ENCODE results near the gene MUC15. TPM values are rescaled to one million over a fixed set of nuclear protein-coding genes. Genes with fewer than 3 reads are reported as not detected.

The MUC15 gene
- total and polyA plus RNA-seq, 2 experiments from 2014 or later = not detected

GRCh38 chr11:26620282-26621045 lies 48.4 kb upstream of the MUC15 start (continued):
- no peak for TF ChIP-seq ZNF331 (CRISPR knock-in tag; IDR thresholded peaks at IDR 0.05; ENCODE audit: low read depth)
- no peak for TF ChIP-seq CTCF (conservative IDR thresholded peaks at IDR 0.05; ENCODE audit: low read depth in 2 of 2)
- TF ChIP-seq ZNF114 (CRISPR knock-in tag; IDR thresholded peaks at IDR 0.05) = no peak
- no peak for TF ChIP-seq EZH2 (IDR thresholded peaks at IDR 0.05; ENCODE audit: low read depth, unreplicated experiment)
- TF ChIP-seq STAT1 (IDR thresholded peaks at IDR 0.05; ENCODE audit: unreplicated experiment) = no peak
- TF ChIP-seq REST (IDR thresholded peaks at IDR 0.05; ENCODE audit: unreplicated experiment) = no peak
- TF ChIP-seq ETS1 (IDR thresholded peaks at IDR 0.05) = no peak

DNA sequence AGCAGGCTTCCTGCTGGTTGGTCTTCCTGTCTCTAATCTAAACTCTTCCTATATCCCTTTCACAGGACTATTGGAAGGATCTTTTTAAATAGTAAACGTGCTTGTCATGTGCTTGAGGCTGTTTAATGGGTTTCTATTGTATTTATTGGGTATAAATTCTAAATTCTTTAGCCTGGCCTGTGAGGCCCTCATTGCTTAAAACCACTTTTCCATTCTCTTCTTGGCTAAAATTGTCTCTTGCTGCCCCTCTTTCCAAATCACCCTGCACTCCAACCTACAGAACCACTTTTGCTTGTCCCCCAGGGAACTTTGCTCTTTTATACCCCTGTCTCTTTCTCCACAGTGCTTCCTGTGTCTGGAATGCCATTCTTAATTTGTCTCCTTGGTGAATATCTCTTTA lies 46.4 kb upstream of the MUC15 start:
- Histone ChIP-seq H3K27ac (ENCODE audit: low read depth) (no peak overlapping the region), H3K4me1 (ENCODE audit: insufficient read depth) (0 out of 2 replicates have a peak, but pooled peaks cover 4% of the 10 kb centered on the region), H3K79me2 (replicated peaks; ENCODE audit: insufficient read depth) (no peaks in the 10 kb centered on the region), H3K36me3 (ENCODE audit: insufficient read depth) (no peaks in the 10 kb centered on the region), H2AFZ (peak overlapping the region; percentile 48), H4K20me1 (replicated peaks; ENCODE audit: insufficient read depth) (no peaks in the 10 kb centered on the region), H3K4me3 (no peak overlapping the region), H3F3A (replicated peaks; ENCODE audit: low read depth) (no peaks in the 10 kb centered on the region), H3K27me3 (ENCODE audit: insufficient read depth) (no peaks in the 10 kb centered on the region), H3K4me2 (peak overlapping the region; percentile 7; the same call in 1 of the 2 replicates), H3K9me2 (ENCODE audit: insufficient read depth) (no peaks in the 10 kb centered on the region)
- Mint-ChIP-seq H3K36me3 (ENCODE audit: low read depth) (no peaks in the 10 kb centered on the region), H3K4me1 (peaks cover 11% of the 10 kb centered on the region), H3K9me3 (no peaks in the 10 kb centered on the region), H3K4me3 (no peak overlapping the region), H3K27me3 (ENCODE audit: insufficient read depth, low read depth, poor library complexity) (peaks cover 2% of the 10 kb centered on the region), H3K27ac (peak overlapping the region; percentile 32)
- no peak for ATAC-seq
- no peak for DNase-seq (ENCODE audit: low spot score)
- TF ChIP-seq NANOG (IDR thresholded peaks at IDR 0.05; ENCODE audit: borderline replicate concordance) (no peak), ZNF462 (CRISPR knock-in tag; IDR thresholded peaks at IDR 0.05) (no peak), STAT1 (IDR thresholded peaks at IDR 0.05; ENCODE audit: unreplicated experiment) (no peak), POLR2AphosphoS5 (IDR thresholded peaks at IDR 0.05; ENCODE audit: low read depth) (no peak), CREB1 (CRISPR knock-in tag; IDR thresholded peaks at IDR 0.05; ENCODE audit: low read depth) (no peak)

Data from GM23338 (cell line).